Ecto neural progenitor cell (in vitro differentiated cells): ENCODE results near the gene NECAP2.
"Not testable (repeated sequence)": the region's sequence is repeated elsewhere in the genome, so short reads cannot be mapped to it uniquely, and the experiment has no call there.

ENCODE experiments used
- DNase-seq: peaks from one replicate; pipeline ENCODE4 v3.0.0-alpha.2; 2018; ENCODE audit warnings: low spot score

The NECAP2 gene

GRCh38 chr1:16498573-16499413 lies 58.3 kb downstream of the NECAP2 start:
- DNase-seq = peak; percentile 97

GRCh38 chr1:16500466-16500865 lies 59.9 kb downstream of the NECAP2 start:
- not testable (repeated sequence) for DNase-seq

- not testable (repeated sequence) for DNase-seq
These were observed 60.5 kb downstream of the NECAP2 start for GRCh38 chr1:16500975-16501374.

GRCh38 chr1:16501446-16501845 lies 60.9 kb downstream of the NECAP2 start:
- DNase-seq = not testable (repeated sequence)

- DNase-seq = no peak
These were observed 63.0 kb downstream of the NECAP2 start for GRCh38 chr1:16503494-16503893.

GRCh38 chr1:16505870-16506269 lies 65.3 kb downstream of the NECAP2 start:
- not testable (repeated sequence) for DNase-seq

GRCh38 chr1:16506364-16507136 lies 66.0 kb downstream of the NECAP2 start:
- DNase-seq = peak; percentile 67

GRCh38 chr1:16508861-16509445 lies 68.4 kb downstream of the NECAP2 start:
- DNase-seq = peak; percentile 63
